22Rv1 (cell line): ENCODE results near the gene PHYH.

ENCODE experiments used
- ZFX ChIP-seq: fragments of 450-650 bp; IDR thresholded peaks from 2 replicates; pipeline ENCODE4 v1.6.1; 2017; ENCODE audit warnings: antibody characterized with exemption, borderline replicate concordance
- TF ChIP-seq, protein P1 (sequence below): fragments of 450-650 bp; IDR thresholded peaks from 2 replicates; pipeline ENCODE4 v1.5.1; 2017; ENCODE audit warnings: mild to moderate bottlenecking

GRCh38 chr10:13334556-13334955 is 34.7 kb upstream of the PHYH start:
- TF ChIP-seq, protein P1, sequence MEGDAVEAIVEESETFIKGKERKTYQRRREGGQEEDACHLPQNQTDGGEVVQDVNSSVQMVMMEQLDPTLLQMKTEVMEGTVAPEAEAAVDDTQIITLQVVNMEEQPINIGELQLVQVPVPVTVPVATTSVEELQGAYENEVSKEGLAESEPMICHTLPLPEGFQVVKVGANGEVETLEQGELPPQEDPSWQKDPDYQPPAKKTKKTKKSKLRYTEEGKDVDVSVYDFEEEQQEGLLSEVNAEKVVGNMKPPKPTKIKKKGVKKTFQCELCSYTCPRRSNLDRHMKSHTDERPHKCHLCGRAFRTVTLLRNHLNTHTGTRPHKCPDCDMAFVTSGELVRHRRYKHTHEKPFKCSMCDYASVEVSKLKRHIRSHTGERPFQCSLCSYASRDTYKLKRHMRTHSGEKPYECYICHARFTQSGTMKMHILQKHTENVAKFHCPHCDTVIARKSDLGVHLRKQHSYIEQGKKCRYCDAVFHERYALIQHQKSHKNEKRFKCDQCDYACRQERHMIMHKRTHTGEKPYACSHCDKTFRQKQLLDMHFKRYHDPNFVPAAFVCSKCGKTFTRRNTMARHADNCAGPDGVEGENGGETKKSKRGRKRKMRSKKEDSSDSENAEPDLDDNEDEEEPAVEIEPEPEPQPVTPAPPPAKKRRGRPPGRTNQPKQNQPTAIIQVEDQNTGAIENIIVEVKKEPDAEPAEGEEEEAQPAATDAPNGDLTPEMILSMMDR = no peak
- TF ChIP-seq ZFX = no peak
